ENCODE data around the gene ABI3. TPM values are rescaled to one million over a fixed set of nuclear protein-coding genes. Genes with fewer than 3 reads are reported as not detected.

The ABI3 gene
- total RNA-seq, 1 experiment from 2014 or later = not detected

DNA sequence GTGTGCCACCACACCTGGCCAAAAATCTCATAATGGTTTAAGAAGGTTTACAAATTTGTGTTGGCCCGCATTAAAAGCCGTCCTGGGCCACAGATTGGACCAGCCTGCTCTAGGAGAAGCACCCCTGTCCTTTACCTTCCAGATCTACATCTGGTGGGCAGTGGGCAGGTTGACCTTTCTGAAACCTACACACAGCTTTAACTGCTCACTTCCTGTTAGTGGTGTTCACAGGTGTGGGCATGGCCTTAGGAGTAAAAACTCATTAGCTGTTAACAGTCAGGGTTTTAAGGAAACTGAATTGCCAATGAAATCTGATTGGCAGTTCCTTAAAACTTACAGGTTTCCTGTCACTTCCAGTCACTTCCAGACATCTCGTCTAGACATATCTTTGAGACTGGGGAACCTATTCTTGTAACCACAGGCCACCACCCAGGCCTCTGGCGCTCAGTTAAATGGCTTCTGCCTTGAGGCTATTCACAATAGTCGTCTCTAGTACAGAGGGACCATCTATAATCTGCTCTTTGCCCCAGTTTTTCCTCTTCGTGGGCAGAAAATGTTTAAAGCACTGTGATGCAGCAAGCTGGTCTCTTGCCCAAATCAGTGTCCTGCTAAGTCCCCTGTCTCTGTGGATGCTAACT lies 29.4 kb upstream of the ABI3 start:
- no TSS peak for BruUV-seq (replicated peaks)
- ATAC-seq (no peak), DNase-seq (ENCODE audit: low read depth, low spot score) (no peak)
- H3K4me3 ChIP-seq (ENCODE audit: low read depth in 2 of 2, low read length in 2 of 2) = no peak overlapping the region
- H3K9me3 ChIP-seq (ENCODE audit: control insufficient read depth, insufficient read depth, low read depth, low read length) = peaks cover 5% of the 10 kb centered on the region; the same call in 1 of the 2 replicates
- no peaks in the 10 kb centered on the region for H3K36me3 ChIP-seq (ENCODE audit: control insufficient read depth, insufficient read depth, low read length)
- in situ Hi-C loops (cut with HindIII; ENCODE audit: low pct_unique_long_range_greater_than_20kb, low sequenced_read_pairs) (no loop called here), intact Hi-C loops (cut with micrococcal nuclease; ENCODE audit: unreplicated experiment) (loop anchor here (2.0 kb wide), 1 partner anchor 46 kb away; no protein-coding TSS in a partner anchor)
- CTCF ChIA-PET = interaction anchor here (0.6 to 2.2 kb wide), 8 partner anchors 41 to 1821 kb away, joined by 3 to 11 read pairs (median 6); no protein-coding TSS in a partner anchor
- POLR2A ChIA-PET = interaction anchor here (0.5 to 0.7 kb wide), 2 partner anchors 11 to 254 kb away, joined by 5 to 13 read pairs; no protein-coding TSS in a partner anchor
- no peaks in the 10 kb centered on the region; the same call in 1 of the 2 replicates for H3K4me1 ChIP-seq (ENCODE audit: control insufficient read depth, insufficient read depth, low read length)
- H3K27me3 ChIP-seq (ENCODE audit: control insufficient read depth, insufficient read depth, low read length) = no peaks in the 10 kb centered on the region
- no peak overlapping the region for H3K27ac ChIP-seq (ENCODE audit: low read length)
- TF ChIP-seq, protein P1, sequence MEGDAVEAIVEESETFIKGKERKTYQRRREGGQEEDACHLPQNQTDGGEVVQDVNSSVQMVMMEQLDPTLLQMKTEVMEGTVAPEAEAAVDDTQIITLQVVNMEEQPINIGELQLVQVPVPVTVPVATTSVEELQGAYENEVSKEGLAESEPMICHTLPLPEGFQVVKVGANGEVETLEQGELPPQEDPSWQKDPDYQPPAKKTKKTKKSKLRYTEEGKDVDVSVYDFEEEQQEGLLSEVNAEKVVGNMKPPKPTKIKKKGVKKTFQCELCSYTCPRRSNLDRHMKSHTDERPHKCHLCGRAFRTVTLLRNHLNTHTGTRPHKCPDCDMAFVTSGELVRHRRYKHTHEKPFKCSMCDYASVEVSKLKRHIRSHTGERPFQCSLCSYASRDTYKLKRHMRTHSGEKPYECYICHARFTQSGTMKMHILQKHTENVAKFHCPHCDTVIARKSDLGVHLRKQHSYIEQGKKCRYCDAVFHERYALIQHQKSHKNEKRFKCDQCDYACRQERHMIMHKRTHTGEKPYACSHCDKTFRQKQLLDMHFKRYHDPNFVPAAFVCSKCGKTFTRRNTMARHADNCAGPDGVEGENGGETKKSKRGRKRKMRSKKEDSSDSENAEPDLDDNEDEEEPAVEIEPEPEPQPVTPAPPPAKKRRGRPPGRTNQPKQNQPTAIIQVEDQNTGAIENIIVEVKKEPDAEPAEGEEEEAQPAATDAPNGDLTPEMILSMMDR (IDR thresholded peaks at IDR 0.05) = no peak
- TF ChIP-seq SIN3A (IDR thresholded peaks at IDR 0.05; ENCODE audit: borderline replicate concordance, insufficient read depth, low read depth, low read length) (no peak), POLR2AphosphoS5 (IDR thresholded peaks at IDR 0.05; ENCODE audit: low read depth, low read length) (no peak), TCF7L2 (IDR thresholded peaks at IDR 0.05; ENCODE audit: low read depth, low read length) (no peak)
- TF ChIP-seq, protein P2, sequence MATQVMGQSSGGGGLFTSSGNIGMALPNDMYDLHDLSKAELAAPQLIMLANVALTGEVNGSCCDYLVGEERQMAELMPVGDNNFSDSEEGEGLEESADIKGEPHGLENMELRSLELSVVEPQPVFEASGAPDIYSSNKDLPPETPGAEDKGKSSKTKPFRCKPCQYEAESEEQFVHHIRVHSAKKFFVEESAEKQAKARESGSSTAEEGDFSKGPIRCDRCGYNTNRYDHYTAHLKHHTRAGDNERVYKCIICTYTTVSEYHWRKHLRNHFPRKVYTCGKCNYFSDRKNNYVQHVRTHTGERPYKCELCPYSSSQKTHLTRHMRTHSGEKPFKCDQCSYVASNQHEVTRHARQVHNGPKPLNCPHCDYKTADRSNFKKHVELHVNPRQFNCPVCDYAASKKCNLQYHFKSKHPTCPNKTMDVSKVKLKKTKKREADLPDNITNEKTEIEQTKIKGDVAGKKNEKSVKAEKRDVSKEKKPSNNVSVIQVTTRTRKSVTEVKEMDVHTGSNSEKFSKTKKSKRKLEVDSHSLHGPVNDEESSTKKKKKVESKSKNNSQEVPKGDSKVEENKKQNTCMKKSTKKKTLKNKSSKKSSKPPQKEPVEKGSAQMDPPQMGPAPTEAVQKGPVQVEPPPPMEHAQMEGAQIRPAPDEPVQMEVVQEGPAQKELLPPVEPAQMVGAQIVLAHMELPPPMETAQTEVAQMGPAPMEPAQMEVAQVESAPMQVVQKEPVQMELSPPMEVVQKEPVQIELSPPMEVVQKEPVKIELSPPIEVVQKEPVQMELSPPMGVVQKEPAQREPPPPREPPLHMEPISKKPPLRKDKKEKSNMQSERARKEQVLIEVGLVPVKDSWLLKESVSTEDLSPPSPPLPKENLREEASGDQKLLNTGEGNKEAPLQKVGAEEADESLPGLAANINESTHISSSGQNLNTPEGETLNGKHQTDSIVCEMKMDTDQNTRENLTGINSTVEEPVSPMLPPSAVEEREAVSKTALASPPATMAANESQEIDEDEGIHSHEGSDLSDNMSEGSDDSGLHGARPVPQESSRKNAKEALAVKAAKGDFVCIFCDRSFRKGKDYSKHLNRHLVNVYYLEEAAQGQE (IDR thresholded peaks at IDR 0.05; ENCODE audit: insufficient read depth in 1 of 2, low read depth in 2 of 2, low read length in 1 of 2) = no peak

DNA sequence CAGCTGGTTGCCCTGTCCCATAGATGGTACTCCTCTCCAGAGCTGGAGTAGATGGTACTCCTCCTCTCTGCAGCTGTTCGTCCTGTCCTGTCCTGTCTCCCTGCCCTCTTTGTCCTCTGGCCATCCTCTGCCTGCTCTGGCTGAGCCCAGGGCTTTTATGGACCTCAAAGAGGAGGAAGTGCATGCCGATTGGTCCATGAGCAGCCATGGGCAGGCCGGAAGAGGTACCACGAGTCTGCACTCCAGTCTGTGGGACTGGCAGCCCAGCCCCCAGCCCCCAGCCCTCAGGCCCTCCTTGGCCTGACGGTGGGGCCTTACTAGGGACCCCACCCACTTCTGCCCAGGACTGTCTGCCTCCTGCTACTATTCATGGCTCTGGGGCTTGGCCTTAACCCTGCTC lies 27.2 kb upstream of the ABI3 start:
- H3K36me3 ChIP-seq (ENCODE audit: control insufficient read depth, insufficient read depth, low read length) = no peaks in the 10 kb centered on the region
- in situ Hi-C loops (cut with HindIII; ENCODE audit: low pct_unique_long_range_greater_than_20kb, low sequenced_read_pairs) = no loop called here
- intact Hi-C loops (cut with micrococcal nuclease; ENCODE audit: unreplicated experiment) = no loop called here
- BruUV-seq (replicated peaks) = no TSS peak
- CTCF ChIA-PET = no interaction called here
- no peaks in the 10 kb centered on the region; the same call in 1 of the 2 replicates for H3K9me3 ChIP-seq (ENCODE audit: control insufficient read depth, insufficient read depth, low read depth, low read length)
- DNase-seq (ENCODE audit: low read depth, low spot score) (no peak), ATAC-seq (no peak)
- no peak for TF ChIP-seq POLR2AphosphoS5 (IDR thresholded peaks at IDR 0.05; ENCODE audit: low read depth, low read length)
- H3K27me3 ChIP-seq (ENCODE audit: control insufficient read depth, insufficient read depth, low read length) = no peaks in the 10 kb centered on the region
- no peak overlapping the region for H3K27ac ChIP-seq (ENCODE audit: low read length)
- POLR2A ChIA-PET = no interaction called here
- no peak overlapping the region for H3K4me3 ChIP-seq (ENCODE audit: low read depth in 2 of 2, low read length in 2 of 2)
- H3K4me1 ChIP-seq (ENCODE audit: control insufficient read depth, insufficient read depth, low read length) = no peaks in the 10 kb centered on the region; the same call in 1 of the 2 replicates

DNA sequence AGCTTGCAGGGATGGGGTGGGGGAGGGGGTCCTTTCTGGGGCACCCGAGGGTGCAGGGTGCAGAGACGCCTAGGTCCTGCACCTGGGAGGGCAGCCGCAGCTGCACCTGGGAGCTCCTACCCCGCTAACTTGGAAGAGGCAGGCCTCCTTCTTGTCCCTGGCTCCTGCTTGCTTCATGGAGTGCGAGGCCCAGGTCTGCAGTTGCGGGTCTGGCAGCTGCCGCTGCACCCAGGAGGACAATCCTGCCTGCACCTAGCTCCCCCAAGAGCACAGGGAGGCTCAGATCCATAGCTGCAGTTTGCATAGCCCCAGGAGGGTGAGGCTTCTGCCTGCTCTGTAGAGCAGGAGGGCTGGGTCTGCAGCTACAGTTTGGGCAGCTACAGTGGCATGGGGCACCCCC lies 26.7 kb upstream of the ABI3 start:
- ATAC-seq (no peak), DNase-seq (ENCODE audit: low read depth, low spot score) (no peak)
- no peaks in the 10 kb centered on the region for H3K27me3 ChIP-seq (ENCODE audit: control insufficient read depth, insufficient read depth, low read length)
- no peaks in the 10 kb centered on the region for H3K36me3 ChIP-seq (ENCODE audit: control insufficient read depth, insufficient read depth, low read length)
- POLR2A ChIA-PET = no interaction called here
- TF ChIP-seq, protein P2 (IDR thresholded peaks at IDR 0.05; ENCODE audit: insufficient read depth in 1 of 2, low read depth in 2 of 2, low read length in 1 of 2) = no peak
- TF ChIP-seq SIN3A (IDR thresholded peaks at IDR 0.05; ENCODE audit: borderline replicate concordance, insufficient read depth, low read depth, low read length) (no peak), POLR2AphosphoS5 (IDR thresholded peaks at IDR 0.05; ENCODE audit: low read depth, low read length) (no peak), TCF7L2 (IDR thresholded peaks at IDR 0.05; ENCODE audit: low read depth, low read length) (no peak)
- TF ChIP-seq, protein P1 (IDR thresholded peaks at IDR 0.05) = no peak
- no peak overlapping the region for H3K27ac ChIP-seq (ENCODE audit: low read length)
- intact Hi-C loops (cut with micrococcal nuclease; ENCODE audit: unreplicated experiment) = no loop called here
- no peak overlapping the region for H3K4me3 ChIP-seq (ENCODE audit: low read depth in 2 of 2, low read length in 2 of 2)
- no peaks in the 10 kb centered on the region; the same call in 1 of the 2 replicates for H3K4me1 ChIP-seq (ENCODE audit: control insufficient read depth, insufficient read depth, low read length)
- CTCF ChIA-PET = no interaction called here
- no peaks in the 10 kb centered on the region; the same call in 1 of the 2 replicates for H3K9me3 ChIP-seq (ENCODE audit: control insufficient read depth, insufficient read depth, low read depth, low read length)
- no TSS peak for BruUV-seq (replicated peaks)
- in situ Hi-C loops (cut with HindIII; ENCODE audit: low pct_unique_long_range_greater_than_20kb, low sequenced_read_pairs) = no loop called here

All from Panc1 (cell line).